ENCODE results near the gene NCK1.

Gene NCK1

GRCh38 chr3:136903899-136904298, 41.9 kb downstream of the NCK1 start:
- Histone ChIP-seq H4K91ac (ENCODE audit: low read depth, low read length) (no peak overlapping the region), H2BK120ac (ENCODE audit: insufficient read depth, low read length, poor library complexity) (no peak overlapping the region), H3K14ac (ENCODE audit: low read length) (no peak overlapping the region), H3K23ac (ENCODE audit: low read length) (no peak overlapping the region), H3K27ac (ENCODE audit: low read depth, low read length) (no peak overlapping the region), H3K79me1 (ENCODE audit: low read length) (no peaks in the 10 kb centered on the region), H3K4me3 (ENCODE audit: low read depth, low read length) (no peak overlapping the region), H4K12ac (ENCODE audit: low read depth, low read length) (no peak overlapping the region), H2AK5ac (ENCODE audit: low read length) (no peak overlapping the region), H3K9me3 (ENCODE audit: insufficient read depth, low read depth, low read length) (no peaks in the 10 kb centered on the region), H2AFZ (ENCODE audit: insufficient read depth, low read length, poor library complexity) (no peak overlapping the region), H3K79me2 (ENCODE audit: control insufficient read depth, insufficient read depth, low read length, poor library complexity) (peaks cover 4% of the 10 kb centered on the region), H3K27me3 (ENCODE audit: insufficient read depth, low read length) (no peaks in the 10 kb centered on the region), H4K8ac (ENCODE audit: low read depth, low read length) (no peak overlapping the region), H3K18ac (ENCODE audit: low read length) (no peak overlapping the region), H2BK12ac (ENCODE audit: low read length) (no peak overlapping the region), H3K9ac (ENCODE audit: low read length) (no peak overlapping the region), H3K36me3 (ENCODE audit: control insufficient read depth in 1 of 2, insufficient read depth in 2 of 2, low read length in 2 of 2) (peaks cover 0 to 2% of the 10 kb centered on the region in 2 experiments), H2BK5ac (ENCODE audit: low read depth, low read length, poor library complexity) (no peak overlapping the region), H3K4ac (ENCODE audit: low read depth, low read length) (no peak overlapping the region), H3K4me2 (ENCODE audit: low read length) (no peak overlapping the region), H3K4me1 (ENCODE audit: control insufficient read depth in 1 of 2, insufficient read depth in 2 of 2, low read length in 2 of 2) (peaks cover 4 to 7% of the 10 kb centered on the region in 2 experiments)
- no CpG with 5 or more reads among the region's 1 CpG for WGBS (ENCODE audit: extremely low coverage, insufficient coverage, insufficient read length)
- no peak for DNase-seq

GRCh38 chr3:136904746-136905145, 42.7 kb downstream of the NCK1 start:
- no CpG with 5 or more reads among the region's 4 CpGs for WGBS (ENCODE audit: extremely low coverage, insufficient coverage, insufficient read length)
- H3K4me1 ChIP-seq (ENCODE audit: control insufficient read depth in 1 of 2, insufficient read depth in 2 of 2, low read length in 2 of 2): peaks cover 2 to 6% of the 10 kb centered on the region in 2 experiments
- no peaks in the 10 kb centered on the region for H3K9me3 ChIP-seq (ENCODE audit: insufficient read depth, low read depth, low read length)
- H3K9ac ChIP-seq (ENCODE audit: low read length): no peak overlapping the region
- H3K4me3 ChIP-seq (ENCODE audit: low read depth, low read length): no peak overlapping the region
- no peak overlapping the region for H3K23ac ChIP-seq (ENCODE audit: low read length)
- H2BK12ac ChIP-seq (ENCODE audit: low read length): no peak overlapping the region
- H3K36me3 ChIP-seq (ENCODE audit: control insufficient read depth in 1 of 2, insufficient read depth in 2 of 2, low read length in 2 of 2): peaks cover 0 to 2% of the 10 kb centered on the region in 2 experiments
- no peaks in the 10 kb centered on the region for H3K27me3 ChIP-seq (ENCODE audit: insufficient read depth, low read length)
- H4K91ac ChIP-seq (ENCODE audit: low read depth, low read length): no peak overlapping the region
- peaks cover 4% of the 10 kb centered on the region for H3K79me2 ChIP-seq (ENCODE audit: control insufficient read depth, insufficient read depth, low read length, poor library complexity)
- no peak overlapping the region for H3K27ac ChIP-seq (ENCODE audit: low read depth, low read length)
- H2AK5ac ChIP-seq (ENCODE audit: low read length): no peak overlapping the region
- no peak for DNase-seq
- H3K79me1 ChIP-seq (ENCODE audit: low read length): no peaks in the 10 kb centered on the region
- no peak overlapping the region for H3K4me2 ChIP-seq (ENCODE audit: low read length)
- H4K12ac ChIP-seq (ENCODE audit: low read depth, low read length): no peak overlapping the region
- no peak overlapping the region for H3K4ac ChIP-seq (ENCODE audit: low read depth, low read length)
- H4K8ac ChIP-seq (ENCODE audit: low read depth, low read length): no peak overlapping the region
- no peak overlapping the region for H3K14ac ChIP-seq (ENCODE audit: low read length)
- H2AFZ ChIP-seq (ENCODE audit: insufficient read depth, low read length, poor library complexity): no peak overlapping the region
- H3K18ac ChIP-seq (ENCODE audit: low read length): no peak overlapping the region
- H2BK120ac ChIP-seq (ENCODE audit: insufficient read depth, low read length, poor library complexity): no peak overlapping the region
- H2BK5ac ChIP-seq (ENCODE audit: low read depth, low read length, poor library complexity): no peak overlapping the region

GRCh38 chr3:136905549-136905948, 43.5 kb downstream of the NCK1 start:
- Histone ChIP-seq H3K9me3 (ENCODE audit: insufficient read depth, low read depth, low read length) (no peaks in the 10 kb centered on the region), H2BK12ac (ENCODE audit: low read length) (no peak overlapping the region), H3K4me2 (ENCODE audit: low read length) (no peak overlapping the region), H3K36me3 (ENCODE audit: control insufficient read depth in 1 of 2, insufficient read depth in 2 of 2, low read length in 2 of 2) (no peaks in the 10 kb centered on the region), H3K4me3 (ENCODE audit: low read depth, low read length) (no peak overlapping the region), H3K27ac (ENCODE audit: low read depth, low read length) (no peak overlapping the region), H2BK120ac (ENCODE audit: insufficient read depth, low read length, poor library complexity) (no peak overlapping the region), H3K27me3 (ENCODE audit: insufficient read depth, low read length) (no peaks in the 10 kb centered on the region), H2AFZ (ENCODE audit: insufficient read depth, low read length, poor library complexity) (no peak overlapping the region), H3K9ac (ENCODE audit: low read length) (no peak overlapping the region), H4K8ac (ENCODE audit: low read depth, low read length) (no peak overlapping the region), H3K4ac (ENCODE audit: low read depth, low read length) (peak overlapping the region; percentile 47), H2AK5ac (ENCODE audit: low read length) (no peak overlapping the region), H3K23ac (ENCODE audit: low read length) (no peak overlapping the region), H3K79me1 (ENCODE audit: low read length) (no peaks in the 10 kb centered on the region), H3K14ac (ENCODE audit: low read length) (no peak overlapping the region), H4K12ac (ENCODE audit: low read depth, low read length) (no peak overlapping the region), H2BK5ac (ENCODE audit: low read depth, low read length, poor library complexity) (no peak overlapping the region), H3K4me1 (ENCODE audit: control insufficient read depth in 1 of 2, insufficient read depth in 2 of 2, low read length in 2 of 2) (peaks cover 2 to 6% of the 10 kb centered on the region in 2 experiments), H3K18ac (ENCODE audit: low read length) (no peak overlapping the region), H3K79me2 (ENCODE audit: control insufficient read depth, insufficient read depth, low read length, poor library complexity) (peaks cover 4% of the 10 kb centered on the region), H4K91ac (ENCODE audit: low read depth, low read length) (no peak overlapping the region)
- no peak for DNase-seq
- no CpG with 5 or more reads among the region's 1 CpG for WGBS (ENCODE audit: extremely low coverage, insufficient coverage, insufficient read length)

- H3K4me3 ChIP-seq (ENCODE audit: low read depth, low read length): no peak overlapping the region
- DNase-seq: no peak
- no peak overlapping the region for H3K14ac ChIP-seq (ENCODE audit: low read length)
- H2BK5ac ChIP-seq (ENCODE audit: low read depth, low read length, poor library complexity): no peak overlapping the region
- no peaks in the 10 kb centered on the region for H3K79me1 ChIP-seq (ENCODE audit: low read length)
- no peak overlapping the region for H4K12ac ChIP-seq (ENCODE audit: low read depth, low read length)
- no peak overlapping the region for H3K9ac ChIP-seq (ENCODE audit: low read length)
- H3K4me1 ChIP-seq (ENCODE audit: control insufficient read depth in 1 of 2, insufficient read depth in 2 of 2, low read length in 2 of 2): peaks cover 2 to 6% of the 10 kb centered on the region in 2 experiments
- no peak overlapping the region for H2AK5ac ChIP-seq (ENCODE audit: low read length)
- no peak overlapping the region for H3K4ac ChIP-seq (ENCODE audit: low read depth, low read length)
- H2BK12ac ChIP-seq (ENCODE audit: low read length): no peak overlapping the region
- peak overlapping the region; percentile 30 for H3K18ac ChIP-seq (ENCODE audit: low read length)
- H4K91ac ChIP-seq (ENCODE audit: low read depth, low read length): no peak overlapping the region
- H3K79me2 ChIP-seq (ENCODE audit: control insufficient read depth, insufficient read depth, low read length, poor library complexity): peaks cover 4% of the 10 kb centered on the region
- H3K27ac ChIP-seq (ENCODE audit: low read depth, low read length): no peak overlapping the region
- H4K8ac ChIP-seq (ENCODE audit: low read depth, low read length): no peak overlapping the region
- H2AFZ ChIP-seq (ENCODE audit: insufficient read depth, low read length, poor library complexity): no peak overlapping the region
- WGBS (ENCODE audit: extremely low coverage, insufficient coverage, insufficient read length): no CpG with 5 or more reads among the region's 5 CpGs
- no peaks in the 10 kb centered on the region for H3K9me3 ChIP-seq (ENCODE audit: insufficient read depth, low read depth, low read length)
- H3K23ac ChIP-seq (ENCODE audit: low read length): no peak overlapping the region
- no peak overlapping the region for H3K4me2 ChIP-seq (ENCODE audit: low read length)
- H3K27me3 ChIP-seq (ENCODE audit: insufficient read depth, low read length): no peaks in the 10 kb centered on the region
- no peak overlapping the region for H2BK120ac ChIP-seq (ENCODE audit: insufficient read depth, low read length, poor library complexity)
- no peaks in the 10 kb centered on the region for H3K36me3 ChIP-seq (ENCODE audit: control insufficient read depth in 1 of 2, insufficient read depth in 2 of 2, low read length in 2 of 2)
Observed at GRCh38 chr3:136906725-136907124, 44.7 kb downstream of the NCK1 start.

Data from trophoblast cell (in vitro differentiated cells and primary cell).